CD14-positive monocyte (primary cell): ENCODE results near the gene PTK7. TPM values are rescaled to one million over a fixed set of nuclear protein-coding genes. Genes with fewer than 3 reads are reported as not detected.

Experiments used
- DNase-seq, 3 donors: peaks; one replicate each; pipeline ENCODE4 v3.0.0-alpha.2; 2011 to 2022
- H2AFZ ChIP-seq: 2 replicates; pipeline ENCODE4 v1.6.0; 2012; ENCODE audit warnings: mild to moderate bottlenecking, low read depth, low read length, inconsistent platforms; ENCODE audit not compliant: insufficient read depth, poor library complexity, severe bottlenecking
- H3K27ac ChIP-seq, 2 donors: 1 replicate in 1 of 2; 2 replicates in 1 of 2; pipeline ENCODE4 v1.5.1; 2012 to 2013; ENCODE audit warnings: low read length in 2 of 2, control low read depth in 1 of 2, inconsistent platforms in 1 of 2, low read depth in 1 of 2, mild to moderate bottlenecking in 1 of 2
- H3K27me3 ChIP-seq, 2 donors: one replicate each; pipeline versions ENCODE4 v1.6.0 to v1.6.1; 2011 to 2013; ENCODE audit warnings: low read length in 2 of 2; ENCODE audit not compliant: control insufficient read depth in 2 of 2, insufficient read depth in 2 of 2
- H3K36me3 ChIP-seq, 2 donors: replicated peaks in 1 of 2; 1 replicate in 1 of 2; 2 replicates in 1 of 2; pipeline versions ENCODE4 v1.5.1 to v1.6.1; 2012 to 2013; ENCODE audit warnings: low read length in 2 of 2, control low read depth in 1 of 2, inconsistent platforms in 1 of 2, mild to moderate bottlenecking in 1 of 2; ENCODE audit not compliant: insufficient read depth in 2 of 2, control insufficient read depth in 1 of 2
- H3K4me1 ChIP-seq, 2 donors: 1 replicate in 1 of 2; 2 replicates in 1 of 2; pipeline versions ENCODE4 v1.5.1 to v1.6.1; 2012 to 2013; ENCODE audit warnings: low read length in 2 of 2, control low read depth in 1 of 2, inconsistent platforms in 1 of 2, mild to moderate bottlenecking in 1 of 2, moderate library complexity in 1 of 2; ENCODE audit not compliant: insufficient read depth in 2 of 2, control insufficient read depth in 1 of 2
- H3K4me2 ChIP-seq: replicated peaks from 2 replicates; pipeline ENCODE3; 2012; ENCODE audit warnings: low read length, moderate library complexity, mild to moderate bottlenecking; ENCODE audit not compliant: poor library complexity, severe bottlenecking; ENCODE audit errors: extremely low read depth
- H3K4me3 ChIP-seq, 3 experiments: fragments of 200-600 bp in 1 of 3; sonication (generic) in 1 of 3; replicated peaks in 1 of 3; 1 replicate in 2 of 3; 2 replicates in 1 of 3; pipeline ENCODE4 v1.5.1; 2011 to 2013; ENCODE audit warnings: low read length in 3 of 3, mild to moderate bottlenecking in 3 of 3, control low read depth in 2 of 3, low read depth in 2 of 3, inconsistent platforms in 1 of 3, moderate library complexity in 1 of 3
- H3K79me2 ChIP-seq: 2 replicates; pipeline ENCODE4 v1.6.0; 2012; ENCODE audit warnings: mild to moderate bottlenecking, control low read depth, inconsistent platforms, low read length, moderate library complexity; ENCODE audit not compliant: insufficient read depth
- H3K9ac ChIP-seq: 2 replicates; pipeline ENCODE4 v1.6.0; 2017; ENCODE audit warnings: low read length, mild to moderate bottlenecking; ENCODE audit not compliant: insufficient read depth, poor library complexity, severe bottlenecking
- H3K9me3 ChIP-seq, 2 donors: replicated peaks in 1 of 2; 1 replicate in 1 of 2; 2 replicates in 1 of 2; pipeline versions ENCODE4 v1.5.1 to v1.6.1; 2012 to 2013; ENCODE audit warnings: low read length in 2 of 2, control low read depth in 1 of 2; ENCODE audit not compliant: control insufficient read depth in 1 of 2, insufficient read depth in 1 of 2
- H4K20me1 ChIP-seq: 2 replicates; pipeline ENCODE4 v1.6.0; 2012; ENCODE audit warnings: mild to moderate bottlenecking, low read length, control low read depth, moderate library complexity; ENCODE audit not compliant: insufficient read depth
- H3K27ac Mint-ChIP-seq, 7 donors: one replicate each; pipeline ENCODE4 v1.8.0; 2020; ENCODE audit warnings: mild to moderate bottlenecking in 7 of 7, mixed read lengths in 7 of 7, moderate library complexity in 6 of 7, inconsistent platforms in 2 of 7
- H3K27me3 Mint-ChIP-seq, 3 donors: one replicate each; pipeline ENCODE4 v1.8.0; 2021 to 2022; ENCODE audit warnings: low read depth in 3 of 3, mild to moderate bottlenecking in 3 of 3, mixed read lengths in 3 of 3, moderate library complexity in 3 of 3, inconsistent platforms in 1 of 3
- H3K36me3 Mint-ChIP-seq, 2 donors: one replicate each; pipeline ENCODE4 v1.8.0; 2020; ENCODE audit warnings: mixed read lengths in 2 of 2, inconsistent platforms in 1 of 2, mild to moderate bottlenecking in 1 of 2
- H3K4me1 Mint-ChIP-seq: one replicate; pipeline ENCODE4 v1.8.0; 2020; ENCODE audit warnings: mild to moderate bottlenecking, mixed read lengths
- H3K4me3 Mint-ChIP-seq, 2 donors: one replicate each; pipeline ENCODE4 v1.8.0; 2020; ENCODE audit warnings: mild to moderate bottlenecking in 2 of 2, mixed read lengths in 2 of 2, moderate library complexity in 1 of 2
- H3K9me3 Mint-ChIP-seq, 7 donors: one replicate each; pipeline ENCODE4 v1.8.0; 2020 to 2022; ENCODE audit warnings: mixed read lengths in 7 of 7, mild to moderate bottlenecking in 6 of 7, moderate library complexity in 6 of 7, inconsistent platforms in 2 of 7
- WGBS: methylation state at CpG from one replicate; pipeline ENCODE4 v1.1.5; 2013; ENCODE audit warnings: missing lambda C conversion rate; ENCODE audit not compliant: insufficient coverage; 5-methylcytosine and 5-hydroxymethylcytosine counted together
- intact Hi-C, 2 donors: fragments of 100-400 bp; cut with micrococcal nuclease; formaldehyde crosslinking; loops; one replicate each; pipeline versions ENCODE4 v1.15.0 to v1.15.1; 2023
- polyA plus RNA-seq, 3 donors: library from polyadenylated mRNA; depleted of rRNA in 1 of 3; unstranded in 2 of 3; stranded (reverse) in 1 of 3; fragments of 300-500 nt in 2 of 3; fragments of >200 nt in 1 of 3; fragmentation: Illumina TruSeq in 2 of 3; gene quantifications; 1 replicate in 2 of 3; 2 replicates in 1 of 3; pipeline ENCODE4 v1.2.3, GENCODE V29; 2012 to 2021
- TF ChIP-seq, protein P1 (sequence below): fragments of 200-600 bp; IDR thresholded peaks from one replicate; pipeline ENCODE4 v1.8.0; 2022; ENCODE audit warnings: antibody characterized with exemption, mild to moderate bottlenecking

The PTK7 gene
- polyA plus RNA-seq, 3 donors: 0.19 TPM; not detected in 2

GRCh38 chr6:43147691-43148477, 71.8 kb downstream of the PTK7 start:
- Mint-ChIP-seq H3K36me3 (no peaks in the 10 kb centered on the region), H3K27me3 (peaks cover 0 to 6% (median 0%) of the 10 kb centered on the region in 3 donors), H3K27ac (no peak overlapping the region), H3K4me3 (no peak overlapping the region), H3K4me1 (peaks cover 7% of the 10 kb centered on the region), H3K9me3 (no peaks in the 10 kb centered on the region)
- intact Hi-C loops: no loop called here
- 91% methylated on average over 4 of the region's 6 CpGs for WGBS
- H4K20me1 ChIP-seq: no peaks in the 10 kb centered on the region
- H3K9me3 ChIP-seq: no peaks in the 10 kb centered on the region
- no peak overlapping the region for H3K4me3 ChIP-seq
- H3K9ac ChIP-seq: no peak overlapping the region
- no peaks in the 10 kb centered on the region for H3K27me3 ChIP-seq
- no peaks in the 10 kb centered on the region for H3K36me3 ChIP-seq
- H2AFZ ChIP-seq: no peak overlapping the region
- no peak overlapping the region for H3K27ac ChIP-seq
- H3K4me2 ChIP-seq: no peak overlapping the region
- peaks cover 7% of the 10 kb centered on the region in 2 donors for H3K4me1 ChIP-seq
- TF ChIP-seq, protein P1, sequence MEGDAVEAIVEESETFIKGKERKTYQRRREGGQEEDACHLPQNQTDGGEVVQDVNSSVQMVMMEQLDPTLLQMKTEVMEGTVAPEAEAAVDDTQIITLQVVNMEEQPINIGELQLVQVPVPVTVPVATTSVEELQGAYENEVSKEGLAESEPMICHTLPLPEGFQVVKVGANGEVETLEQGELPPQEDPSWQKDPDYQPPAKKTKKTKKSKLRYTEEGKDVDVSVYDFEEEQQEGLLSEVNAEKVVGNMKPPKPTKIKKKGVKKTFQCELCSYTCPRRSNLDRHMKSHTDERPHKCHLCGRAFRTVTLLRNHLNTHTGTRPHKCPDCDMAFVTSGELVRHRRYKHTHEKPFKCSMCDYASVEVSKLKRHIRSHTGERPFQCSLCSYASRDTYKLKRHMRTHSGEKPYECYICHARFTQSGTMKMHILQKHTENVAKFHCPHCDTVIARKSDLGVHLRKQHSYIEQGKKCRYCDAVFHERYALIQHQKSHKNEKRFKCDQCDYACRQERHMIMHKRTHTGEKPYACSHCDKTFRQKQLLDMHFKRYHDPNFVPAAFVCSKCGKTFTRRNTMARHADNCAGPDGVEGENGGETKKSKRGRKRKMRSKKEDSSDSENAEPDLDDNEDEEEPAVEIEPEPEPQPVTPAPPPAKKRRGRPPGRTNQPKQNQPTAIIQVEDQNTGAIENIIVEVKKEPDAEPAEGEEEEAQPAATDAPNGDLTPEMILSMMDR: no peak
- no peak for DNase-seq
- H3K79me2 ChIP-seq: no peaks in the 10 kb centered on the region

GRCh38 chr6:43149265-43149664, 73.2 kb downstream of the PTK7 start:
- no peak overlapping the region for H3K27ac ChIP-seq
- H3K36me3 ChIP-seq: no peaks in the 10 kb centered on the region
- no peak overlapping the region for H3K4me2 ChIP-seq
- Mint-ChIP-seq H3K9me3 (no peaks in the 10 kb centered on the region), H3K4me1 (no peaks in the 10 kb centered on the region), H3K27me3 (peaks cover 0 to 6% (median 0%) of the 10 kb centered on the region in 3 donors), H3K27ac (no peak overlapping the region), H3K4me3 (no peak overlapping the region), H3K36me3 (no peaks in the 10 kb centered on the region)
- intact Hi-C loops: no loop called here
- H3K9me3 ChIP-seq: no peaks in the 10 kb centered on the region
- H3K9ac ChIP-seq: no peak overlapping the region
- TF ChIP-seq, protein P1: no peak
- H3K79me2 ChIP-seq: no peaks in the 10 kb centered on the region
- no peak overlapping the region for H3K4me3 ChIP-seq
- no peak overlapping the region for H2AFZ ChIP-seq
- H3K4me1 ChIP-seq: no peaks in the 10 kb centered on the region
- H4K20me1 ChIP-seq: no peaks in the 10 kb centered on the region
- no peaks in the 10 kb centered on the region for H3K27me3 ChIP-seq
- WGBS: 100% methylated on average over 1 of the region's 1 CpG
- no peak for DNase-seq
